SH-SY5Y (cell line): ENCODE measurements around the gene KTI12.

Experiments
- GATA2 ChIP-seq: IDR thresholded peaks from 2 replicates; pipeline ENCODE4 v1.6.1; 2011; ENCODE audit warnings: mild to moderate bottlenecking, low read depth, low read length
- GATA3 ChIP-seq: IDR thresholded peaks from 2 replicates; pipeline ENCODE4 v1.6.1; 2011; ENCODE audit warnings: low read depth, mild to moderate bottlenecking, low read length, moderate library complexity

Gene KTI12

DNA sequence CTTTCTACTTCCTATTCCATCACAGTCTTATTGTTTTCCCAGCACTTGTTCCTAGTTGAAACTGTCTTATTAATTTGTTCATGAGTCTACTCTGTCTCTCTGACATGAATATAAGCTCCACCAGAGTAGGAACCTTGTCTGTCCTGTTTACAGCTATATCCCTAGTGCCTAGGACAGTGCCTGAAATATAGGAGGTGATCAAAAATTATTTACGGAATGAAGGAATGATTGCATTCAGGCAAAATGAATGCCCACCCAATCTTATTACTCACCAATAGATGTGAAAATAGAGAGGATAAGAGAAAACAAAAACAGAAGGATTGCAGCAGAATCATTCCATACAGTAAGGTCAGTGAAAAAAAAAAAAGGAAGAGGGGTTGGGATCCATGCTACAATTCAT lies 20.3 kb upstream of the KTI12 start:
- no peak for TF ChIP-seq GATA2
- no peak for TF ChIP-seq GATA3

DNA sequence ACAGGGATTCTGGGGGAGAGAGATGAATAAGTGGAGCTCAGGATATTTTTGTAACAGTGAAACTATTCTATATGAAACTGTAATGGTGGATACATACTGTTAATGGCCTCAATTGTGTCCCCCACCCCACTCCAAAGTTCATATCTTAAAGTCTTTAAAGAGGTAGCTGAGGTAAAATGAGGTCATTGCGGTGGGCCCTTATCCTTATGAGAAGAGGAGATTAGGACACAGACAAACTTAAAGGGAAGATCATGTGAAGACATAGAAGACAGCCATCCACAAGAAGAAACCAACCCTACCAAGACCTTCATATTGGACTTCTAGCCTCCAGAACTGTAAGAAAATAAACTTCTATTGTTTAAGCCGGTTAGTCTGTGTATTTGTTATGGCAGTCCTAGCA lies 11.6 kb upstream of the KTI12 start:
- no peak for TF ChIP-seq GATA3
- TF ChIP-seq GATA2: no peak

DNA sequence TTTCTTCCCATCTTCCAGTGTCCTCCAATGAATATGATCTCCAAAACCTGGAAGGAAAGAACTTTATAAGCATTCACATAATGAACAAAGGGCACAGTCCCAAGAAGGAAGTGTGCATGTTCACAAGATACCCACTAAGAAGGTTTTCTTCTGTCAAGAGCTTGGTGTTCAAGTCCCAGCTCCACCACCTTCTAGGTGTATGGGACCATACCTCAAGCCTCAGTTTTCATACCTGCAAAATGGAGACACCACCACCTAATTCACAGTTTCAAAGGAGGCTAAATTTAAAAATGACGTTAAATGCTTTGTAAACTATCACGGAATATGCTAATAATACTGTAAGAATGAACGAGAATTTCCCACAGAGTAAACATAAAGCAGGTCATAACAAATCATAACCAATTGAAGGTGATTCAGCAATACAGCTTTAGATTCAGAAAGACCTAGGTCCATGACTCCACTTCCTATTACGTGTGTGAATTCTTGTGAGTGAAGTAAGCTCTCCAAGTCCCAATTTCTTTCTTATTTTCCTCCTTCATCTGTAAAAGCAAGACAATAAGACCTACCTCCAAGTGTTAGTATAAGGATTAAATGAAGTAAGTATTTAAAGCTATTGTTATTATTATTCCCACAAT lies 8.1 kb upstream of the KTI12 start:
- TF ChIP-seq GATA3 (no peak), GATA2 (no peak)

DNA sequence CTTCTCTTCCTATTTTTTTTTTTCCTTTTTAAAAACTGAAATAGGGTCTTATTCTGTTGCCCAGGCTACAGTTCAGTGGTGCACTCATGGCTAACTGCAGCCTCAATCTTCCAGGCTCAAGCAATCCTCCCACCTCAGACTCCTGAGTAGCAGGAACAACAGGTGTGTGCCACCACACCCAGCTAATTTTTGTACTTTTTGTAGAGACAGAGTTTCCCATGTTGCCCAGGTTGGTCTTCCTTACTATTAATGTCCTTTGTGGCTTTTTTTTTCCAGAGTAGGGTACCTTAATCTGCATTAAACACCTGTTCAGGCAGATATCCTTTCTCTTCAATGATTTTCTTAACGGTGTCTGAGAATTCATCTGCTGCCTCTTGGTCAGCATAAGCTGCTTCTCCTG lies 4.3 kb upstream of the KTI12 start:
- TF ChIP-seq GATA2: no peak
- no peak for TF ChIP-seq GATA3

DNA sequence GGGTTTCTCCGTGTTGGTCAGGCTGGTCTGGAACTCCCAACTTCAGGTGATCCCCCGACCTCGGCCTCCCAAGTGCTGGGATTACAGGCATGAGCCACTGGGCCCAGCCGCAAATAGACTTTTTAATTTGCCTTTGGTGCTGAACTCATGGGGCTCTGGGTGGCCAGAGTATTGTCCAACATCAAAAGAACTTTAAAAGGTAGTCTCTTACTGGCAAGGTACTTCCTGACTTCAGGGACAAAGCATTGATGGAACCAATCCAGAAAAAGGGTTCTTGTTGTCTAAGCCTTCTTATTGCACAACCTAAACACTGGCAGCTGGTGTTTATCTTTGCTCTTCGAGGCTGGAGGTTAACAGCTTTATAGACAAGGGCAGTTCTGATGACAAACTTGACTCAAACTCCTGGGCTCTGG lies 3.8 kb upstream of the KTI12 start:
- TF ChIP-seq GATA3: no peak

DNA sequence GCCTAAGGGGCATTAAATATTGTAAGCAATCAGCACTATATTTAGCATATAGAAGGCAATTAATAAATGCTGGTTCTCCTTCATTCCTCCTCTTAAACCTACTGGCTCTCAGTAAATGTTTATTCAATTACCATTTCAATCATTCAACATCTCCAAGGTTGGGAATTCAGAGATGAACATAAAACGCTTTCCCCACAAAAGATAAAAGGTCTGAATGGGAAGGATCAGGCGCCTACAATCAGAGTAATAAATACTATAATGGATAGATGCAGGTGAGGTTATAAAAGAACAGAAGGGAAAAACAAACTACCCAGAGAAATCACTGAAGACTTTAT lies 407 bp upstream of the KTI12 start:
- TF ChIP-seq GATA2: no peak
- no peak for TF ChIP-seq GATA3

DNA sequence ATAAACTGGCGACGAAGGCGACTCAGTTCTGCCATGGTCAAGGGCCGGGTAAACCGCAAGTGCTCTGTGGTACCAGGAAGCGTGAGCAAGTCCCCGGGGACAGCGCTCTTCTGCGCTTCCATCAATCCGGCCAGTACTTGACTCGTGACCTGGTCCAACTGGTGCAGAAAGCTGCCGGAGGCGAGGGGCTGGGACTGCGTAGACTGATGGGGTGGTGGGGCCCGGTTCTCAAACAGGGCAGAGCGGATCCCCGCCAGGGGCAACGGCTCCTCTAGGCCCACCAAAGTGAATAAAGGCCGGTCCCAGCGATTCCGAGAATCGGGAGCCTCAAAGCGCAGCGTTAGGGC lies 852 bp downstream of the KTI12 start:
- no peak for TF ChIP-seq GATA2

DNA sequence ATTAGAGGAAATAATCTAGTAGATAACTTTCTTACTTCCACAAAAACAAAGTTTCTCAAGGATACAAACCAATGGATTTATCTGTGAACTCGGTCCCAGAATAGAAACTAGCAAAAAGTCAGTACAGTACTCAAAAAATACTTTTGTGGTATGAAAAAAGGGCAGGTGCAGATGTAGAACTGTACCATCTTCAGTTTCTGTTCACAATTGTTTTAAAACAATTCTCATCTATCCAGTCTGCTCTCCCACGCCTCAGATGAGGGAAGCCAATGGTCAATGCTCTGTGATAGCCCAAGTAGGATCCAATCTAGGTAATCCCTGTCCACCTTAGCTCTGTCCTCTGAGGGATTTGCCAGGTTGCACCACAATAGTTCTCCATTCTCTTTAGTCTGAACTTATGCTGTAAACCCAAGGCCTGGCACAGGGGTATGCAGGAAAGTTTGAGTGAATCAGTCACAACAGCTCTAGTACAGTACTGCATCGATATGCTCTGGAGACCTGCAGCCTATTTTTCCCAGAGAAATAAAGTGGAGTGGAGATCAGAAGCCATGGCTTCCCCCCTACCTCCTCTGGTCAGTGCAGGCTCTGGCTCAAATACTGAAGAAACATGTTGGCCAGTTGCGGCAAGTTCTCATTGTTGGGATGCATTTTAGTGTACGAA lies 1.4 kb downstream of the KTI12 start:
- no peak for TF ChIP-seq GATA3
- no peak for TF ChIP-seq GATA2

DNA sequence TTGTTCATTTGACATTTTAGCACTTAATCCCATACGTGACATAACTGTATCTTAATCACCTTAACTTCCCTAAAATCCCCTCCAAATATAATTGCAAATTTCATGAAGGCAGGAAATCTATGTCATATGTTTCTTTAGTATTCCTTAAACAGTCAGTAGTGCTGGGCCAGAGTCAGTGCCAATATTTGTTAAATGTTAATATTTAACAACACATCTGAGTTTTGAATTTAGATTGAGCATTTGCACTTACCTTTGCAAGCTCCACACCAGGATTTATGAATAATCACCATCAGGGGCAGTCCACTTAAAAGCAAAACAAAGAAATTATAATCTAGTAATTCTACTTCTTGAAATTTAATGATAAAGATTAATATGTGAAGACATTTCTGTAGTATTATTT lies 5.3 kb downstream of the KTI12 start:
- TF ChIP-seq GATA2: no peak
- no peak for TF ChIP-seq GATA3

DNA sequence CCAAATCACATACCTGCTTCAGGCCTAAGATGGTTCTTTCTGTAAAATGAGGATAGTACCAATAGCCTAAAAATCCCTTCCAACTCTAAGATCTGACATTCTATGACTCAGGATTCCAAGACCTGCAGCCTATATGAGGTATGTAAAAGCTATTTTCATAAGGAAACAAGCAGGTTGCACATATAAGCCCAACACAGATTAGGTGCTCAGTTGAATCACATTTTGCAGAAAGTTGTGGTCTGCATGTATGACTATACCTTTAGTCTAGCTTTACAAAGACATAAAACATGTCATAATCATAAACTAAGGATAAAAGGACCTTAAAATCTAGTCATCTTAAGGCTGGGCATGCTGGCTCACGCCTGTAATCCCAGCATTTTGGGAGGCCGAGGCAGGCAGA lies 7.3 kb downstream of the KTI12 start:
- TF ChIP-seq GATA3 (no peak), GATA2 (no peak)

DNA sequence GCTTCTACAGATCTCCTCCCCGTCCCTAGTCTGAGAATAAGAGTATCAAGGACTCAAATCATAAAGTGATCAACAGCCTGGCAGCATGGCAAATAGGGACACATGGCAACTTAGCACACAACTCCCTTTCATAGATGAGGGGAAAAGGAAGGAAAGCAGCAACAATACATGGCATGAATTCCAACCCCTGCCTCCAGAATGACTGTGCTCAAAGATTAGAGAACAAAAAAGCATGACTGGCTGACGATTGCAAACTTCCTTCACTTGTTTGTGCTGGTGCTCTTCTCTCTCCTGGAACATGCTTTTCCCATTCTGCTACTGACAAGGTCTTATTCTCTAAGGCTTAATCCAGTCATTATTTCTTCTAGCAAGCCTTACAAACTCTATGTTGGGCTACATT lies 11.5 kb downstream of the KTI12 start:
- TF ChIP-seq GATA3 (no peak), GATA2 (no peak)

DNA sequence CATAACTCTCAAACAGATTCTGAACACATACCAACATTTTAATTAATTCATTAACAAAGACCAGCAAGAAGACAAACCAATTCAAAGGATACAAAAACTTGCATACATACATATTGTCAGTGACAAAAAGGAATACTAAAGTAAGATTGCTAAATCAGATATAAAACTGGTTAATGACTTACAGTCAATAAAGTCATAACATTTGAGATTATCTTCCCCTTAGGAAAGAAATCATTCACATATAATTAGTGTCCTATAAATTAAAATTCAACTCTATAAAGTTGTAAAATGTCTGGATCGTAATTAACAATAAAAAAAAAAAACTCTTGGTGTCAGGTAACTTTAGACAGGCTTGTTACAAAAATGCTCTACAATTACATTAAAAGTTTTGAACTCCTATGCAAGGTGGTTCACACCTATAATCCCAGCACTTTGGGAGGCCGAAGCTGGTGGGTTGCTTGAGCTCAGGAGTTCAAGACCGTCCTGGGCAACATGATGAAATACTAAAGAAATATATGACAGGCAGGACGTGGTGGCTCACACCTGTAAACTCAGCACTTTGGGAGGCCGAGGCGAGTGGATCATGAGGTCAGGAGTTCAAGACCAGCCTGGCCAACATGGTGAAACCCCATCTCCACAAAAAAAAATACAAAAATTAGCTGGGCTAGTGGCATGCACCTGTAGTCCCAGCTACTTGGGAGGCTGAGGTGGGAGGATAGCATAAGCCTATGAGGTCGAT lies 25.4 kb downstream of the KTI12 start:
- TF ChIP-seq GATA3 (no peak), GATA2 (no peak)

DNA sequence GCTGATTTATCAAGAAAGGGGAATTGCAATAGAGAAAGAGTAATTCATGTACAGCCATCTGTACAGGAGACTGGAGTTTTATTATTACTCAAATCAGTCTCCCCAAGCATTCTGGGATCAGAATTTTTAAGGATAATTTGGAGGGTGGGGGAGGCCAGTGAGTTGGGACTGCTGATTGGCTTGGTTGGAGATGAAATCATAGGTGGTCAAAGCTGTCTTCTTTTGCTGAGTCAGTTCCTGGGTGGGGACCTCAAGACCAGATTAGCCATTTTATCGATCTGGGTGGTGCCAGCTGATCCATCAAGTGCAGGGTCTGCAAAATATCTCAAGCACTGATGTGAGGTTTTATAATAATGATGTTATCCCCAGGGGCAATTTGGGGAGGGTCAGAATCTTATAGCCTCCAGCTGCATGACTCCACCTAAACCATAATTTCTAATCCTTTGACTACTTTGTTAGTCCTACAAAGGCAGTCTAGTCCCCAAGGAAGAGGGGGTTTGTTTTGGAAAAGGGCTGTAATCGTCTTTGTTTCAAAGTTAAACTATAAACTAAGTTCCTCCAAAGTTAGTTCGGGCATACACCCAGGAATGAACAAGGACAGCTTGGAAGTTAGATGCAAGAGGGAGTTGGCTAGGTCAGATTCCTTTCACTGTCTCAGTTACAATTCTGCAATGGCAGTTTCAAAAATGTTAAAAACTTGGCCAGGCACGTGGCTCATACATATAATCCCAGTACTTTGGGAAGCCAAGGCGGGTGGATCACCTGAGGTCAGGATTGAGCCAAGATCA lies 26.2 kb downstream of the KTI12 start:
- TF ChIP-seq GATA3 (no peak), GATA2 (no peak)

DNA sequence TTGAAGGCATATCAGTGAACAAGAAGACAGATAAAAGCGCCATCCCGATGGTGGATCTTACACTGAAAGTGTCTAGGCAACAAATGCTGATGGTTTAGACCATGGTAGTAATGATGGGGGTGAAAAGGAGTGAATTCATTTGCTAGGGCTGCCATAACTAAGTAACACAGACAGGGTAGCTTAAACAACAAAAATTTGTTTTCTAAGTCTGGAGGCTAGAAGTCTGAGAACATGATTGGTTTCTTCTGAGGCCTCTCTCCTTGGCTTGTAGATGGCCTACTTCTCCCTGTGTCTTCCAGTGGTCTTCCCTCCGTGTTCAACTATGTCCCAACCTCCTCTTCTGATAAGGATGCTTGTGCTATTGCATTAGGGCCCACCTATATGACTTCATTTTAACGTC lies 29.7 kb downstream of the KTI12 start:
- no peak for TF ChIP-seq GATA3
- TF ChIP-seq GATA2: no peak

DNA sequence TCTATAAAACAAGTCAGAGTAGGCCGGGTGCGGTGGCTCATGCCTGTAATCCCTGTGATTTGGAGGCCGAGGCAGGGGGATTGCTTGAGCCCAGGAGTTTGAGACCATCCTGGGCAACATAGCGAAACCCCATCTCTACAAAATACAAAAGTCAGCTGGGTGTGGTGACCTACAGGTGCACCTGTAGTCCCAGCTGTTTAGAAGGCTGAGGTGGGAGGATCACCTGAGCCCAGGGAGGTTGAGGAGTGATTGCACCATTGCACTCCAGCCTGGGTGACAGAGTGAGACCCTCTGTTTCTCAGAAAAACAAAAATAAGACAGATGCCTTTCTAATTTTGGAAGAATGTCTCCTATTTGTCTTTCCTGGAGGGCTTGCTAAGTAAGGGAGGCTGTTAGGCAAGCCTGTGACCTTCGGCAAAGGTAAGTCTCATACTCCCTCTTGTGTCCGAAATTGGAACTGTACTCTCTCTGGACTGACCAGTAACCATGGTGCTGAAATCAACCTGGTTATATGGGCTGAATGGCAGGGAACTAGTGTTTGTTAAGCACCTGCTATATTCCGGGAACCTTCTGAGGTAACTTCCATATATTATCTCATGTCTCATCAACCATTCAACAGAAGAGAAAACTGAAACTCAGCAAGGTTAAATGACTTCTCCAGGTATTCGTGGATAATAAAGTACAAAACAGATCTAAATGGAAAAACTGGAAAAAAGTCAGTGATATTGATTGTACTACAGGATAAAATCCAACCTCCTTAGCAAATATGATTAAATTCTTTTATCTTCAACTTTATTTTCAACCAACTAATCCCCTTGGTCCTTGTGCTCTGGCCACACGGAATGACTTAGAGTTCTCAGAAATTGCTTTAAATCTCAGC lies 31.3 kb downstream of the KTI12 start:
- TF ChIP-seq GATA3 (no peak), GATA2 (no peak)
